HUES6 (cell line): ENCODE measurements around the gene FBXW2.

Experiments
- H3K27ac ChIP-seq: 2 replicates; pipeline ENCODE4 v1.7.0; 2013; ENCODE audit warnings: low read depth, mild to moderate bottlenecking, low read length, inconsistent platforms
- H3K27me3 ChIP-seq: 2 replicates; pipeline ENCODE4 v1.6.1; 2013; ENCODE audit warnings: low read length; ENCODE audit not compliant: control insufficient read depth, insufficient read depth
- H3K36me3 ChIP-seq: 2 replicates; pipeline ENCODE4 v1.6.1; 2013; ENCODE audit warnings: low read length; ENCODE audit not compliant: control insufficient read depth, insufficient read depth
- H3K4me1 ChIP-seq: 2 replicates; pipeline ENCODE4 v1.6.1; 2013; ENCODE audit warnings: low read length; ENCODE audit not compliant: control insufficient read depth, insufficient read depth
- H3K4me3 ChIP-seq: 2 replicates; pipeline ENCODE4 v1.5.1; 2013; ENCODE audit warnings: low read depth, low read length
- H3K9ac ChIP-seq: one replicate; pipeline ENCODE4 v1.6.1; 2013; ENCODE audit warnings: mild to moderate bottlenecking, low read length
- H3K9me3 ChIP-seq: 2 replicates; pipeline ENCODE4 v1.6.1; 2013; ENCODE audit warnings: low read depth, low read length; ENCODE audit not compliant: control insufficient read depth, insufficient read depth

FBXW2 gene

GRCh38 chr9:120729791-120730241 lies 63.4 kb downstream of the FBXW2 start:
- Histone ChIP-seq H3K4me3 (no peak overlapping the region), H3K27ac (no peak overlapping the region), H3K9ac (no peak overlapping the region), H3K4me1 (peaks cover 3% of the 10 kb centered on the region; the same call in 1 of the 2 replicates), H3K9me3 (no peaks in the 10 kb centered on the region), H3K27me3 (no peaks in the 10 kb centered on the region), H3K36me3 (no peaks in the 10 kb centered on the region)

DNA sequence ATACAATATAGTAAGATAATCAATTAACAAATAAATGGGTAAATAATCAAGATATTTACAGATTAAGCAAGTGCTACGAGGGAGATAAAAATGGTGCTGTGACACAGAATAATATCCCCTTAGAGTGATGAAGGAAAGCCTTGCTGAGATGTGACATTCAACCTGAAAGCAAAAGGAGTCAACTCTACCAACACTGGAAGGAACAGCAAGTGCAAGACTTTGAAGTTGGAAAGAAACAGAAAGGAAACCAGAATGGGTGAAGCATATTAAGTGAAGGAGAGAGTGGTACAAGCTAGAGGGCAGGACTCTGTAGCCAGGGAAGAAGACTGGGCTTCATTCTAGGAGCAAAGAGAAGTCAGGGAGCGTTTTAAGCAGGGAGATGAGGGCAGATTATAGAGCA lies 66.7 kb downstream of the FBXW2 start:
- no peaks in the 10 kb centered on the region for H3K36me3 ChIP-seq
- H3K27ac ChIP-seq: no peak overlapping the region
- peaks cover 3% of the 10 kb centered on the region; the same call in 1 of the 2 replicates for H3K4me1 ChIP-seq
- H3K4me3 ChIP-seq: no peak overlapping the region
- H3K9me3 ChIP-seq: no peaks in the 10 kb centered on the region
- H3K27me3 ChIP-seq: 0 out of 2 replicates have a peak, but pooled peaks cover 2% of the 10 kb centered on the region
- no peak overlapping the region for H3K9ac ChIP-seq

GRCh38 chr9:120725907-120726306 lies 67.3 kb downstream of the FBXW2 start:
- Histone ChIP-seq H3K27ac (no peak overlapping the region), H3K4me1 (peaks cover 3% of the 10 kb centered on the region; the same call in 1 of the 2 replicates), H3K36me3 (no peaks in the 10 kb centered on the region), H3K27me3 (0 out of 2 replicates have a peak, but pooled peaks cover 2% of the 10 kb centered on the region), H3K4me3 (no peak overlapping the region), H3K9ac (no peak overlapping the region), H3K9me3 (no peaks in the 10 kb centered on the region)

DNA sequence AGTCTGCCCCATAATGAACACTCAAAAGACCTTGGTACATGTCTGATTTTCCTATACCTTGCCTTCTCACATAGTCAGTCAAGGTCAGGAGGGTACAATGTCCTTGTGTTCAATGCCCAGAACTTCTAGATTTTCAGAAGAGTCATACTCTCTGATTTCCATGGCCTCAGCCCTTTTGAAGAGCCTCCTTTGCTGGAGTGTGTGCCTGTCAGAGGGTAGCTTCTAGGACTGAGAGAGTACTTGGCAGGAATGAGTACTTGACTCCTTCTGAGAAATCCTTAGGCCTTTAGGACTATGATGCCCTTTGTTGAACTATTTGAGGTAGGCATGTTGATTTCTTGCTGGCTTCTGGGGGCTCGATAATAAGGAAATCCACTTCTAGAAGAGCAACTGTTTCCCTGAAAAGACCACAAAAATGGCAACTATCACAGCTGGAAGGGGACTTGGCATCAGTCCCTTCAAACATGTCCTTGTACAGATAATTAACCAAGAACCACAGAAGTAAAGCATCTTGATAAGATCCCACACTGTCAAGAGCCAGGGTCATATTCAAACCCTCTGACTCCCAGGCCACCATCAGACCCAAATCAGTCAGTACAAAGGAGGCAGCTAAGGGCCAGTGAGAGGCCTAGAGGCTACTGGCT lies 68.3 kb downstream of the FBXW2 start:
- Histone ChIP-seq H3K9me3 (no peaks in the 10 kb centered on the region), H3K9ac (no peak overlapping the region), H3K27me3 (0 out of 2 replicates have a peak, but pooled peaks cover 2% of the 10 kb centered on the region), H3K4me3 (no peak overlapping the region), H3K27ac (no peak overlapping the region), H3K4me1 (no peaks in the 10 kb centered on the region), H3K36me3 (no peaks in the 10 kb centered on the region)

- Histone ChIP-seq H3K27me3 (0 out of 2 replicates have a peak, but pooled peaks cover 2% of the 10 kb centered on the region), H3K9ac (no peak overlapping the region), H3K36me3 (no peaks in the 10 kb centered on the region), H3K4me3 (no peak overlapping the region), H3K9me3 (no peaks in the 10 kb centered on the region), H3K27ac (no peak overlapping the region), H3K4me1 (no peaks in the 10 kb centered on the region)
These were observed 69.7 kb downstream of the FBXW2 start for GRCh38 chr9:120723565-120723964.

DNA sequence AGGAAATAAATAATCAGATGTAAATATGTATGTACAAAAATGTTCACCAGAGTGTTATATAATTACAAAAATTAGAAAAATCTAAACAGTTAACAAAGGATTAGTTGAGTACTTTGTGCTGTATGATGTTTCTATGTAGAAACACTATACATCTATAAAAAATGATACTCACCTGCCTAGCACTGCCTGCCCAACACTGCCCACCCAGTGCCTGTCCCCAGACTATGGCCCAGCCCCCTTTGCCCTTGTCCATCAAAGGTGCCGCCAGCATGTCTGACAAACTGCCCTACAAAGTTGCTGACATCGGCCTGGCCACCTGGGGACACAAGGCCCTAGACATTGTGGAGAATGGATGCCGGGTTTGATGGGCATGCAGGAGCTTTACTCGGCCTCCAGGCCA lies 72.8 kb downstream of the FBXW2 start:
- Histone ChIP-seq H3K27ac (no peak overlapping the region), H3K9me3 (no peaks in the 10 kb centered on the region), H3K36me3 (no peaks in the 10 kb centered on the region), H3K9ac (no peak overlapping the region), H3K4me3 (no peak overlapping the region), H3K4me1 (0 out of 2 replicates have a peak, but pooled peaks cover 5% of the 10 kb centered on the region), H3K27me3 (0 out of 2 replicates have a peak, but pooled peaks cover 2% of the 10 kb centered on the region)

DNA sequence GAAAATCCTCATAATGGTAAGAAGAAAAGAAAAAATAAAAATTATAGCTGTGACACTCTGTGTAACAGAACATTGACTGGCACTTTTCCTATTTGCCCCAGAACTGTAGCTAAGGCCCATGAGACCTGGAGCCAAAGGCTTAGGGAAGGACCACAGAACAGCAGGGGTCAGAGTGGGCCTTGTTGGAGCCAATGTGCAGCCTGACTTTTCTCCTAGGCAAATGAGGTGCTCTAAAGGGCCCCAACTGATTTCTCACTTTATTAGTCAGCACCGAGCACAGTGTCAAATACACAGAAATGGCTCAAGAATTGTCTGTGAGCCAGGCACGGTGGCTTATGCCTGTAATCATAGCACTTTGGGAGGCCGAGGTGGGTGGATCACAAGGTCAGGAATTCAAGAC lies 74.9 kb downstream of the FBXW2 start:
- Histone ChIP-seq H3K27ac (no peak overlapping the region), H3K9ac (no peak overlapping the region)

GRCh38 chr9:120717176-120717575 lies 76.0 kb downstream of the FBXW2 start:
- Histone ChIP-seq H3K27ac (no peak overlapping the region), H3K9ac (no peak overlapping the region), H3K27me3 (peaks cover 18% of the 10 kb centered on the region), H3K4me3 (no peak overlapping the region), H3K36me3 (no peaks in the 10 kb centered on the region), H3K4me1 (peaks cover 13% of the 10 kb centered on the region; the same call in 1 of the 2 replicates), H3K9me3 (no peaks in the 10 kb centered on the region)

More for the DNA sequence above, 74.9 kb downstream of the FBXW2 start:
- no peaks in the 10 kb centered on the region for H3K9me3 ChIP-seq
- H3K27me3 ChIP-seq: peaks cover 7% of the 10 kb centered on the region
- no peak overlapping the region for H3K4me3 ChIP-seq
- no peaks in the 10 kb centered on the region for H3K36me3 ChIP-seq
- H3K4me1 ChIP-seq: 0 out of 2 replicates have a peak, but pooled peaks cover 8% of the 10 kb centered on the region

GRCh38 chr9:120716483-120716882 lies 76.7 kb downstream of the FBXW2 start:
- H3K9ac ChIP-seq: no peak overlapping the region
- H3K9me3 ChIP-seq: no peaks in the 10 kb centered on the region
- no peak overlapping the region for H3K27ac ChIP-seq
- no peaks in the 10 kb centered on the region for H3K36me3 ChIP-seq
- H3K4me3 ChIP-seq: no peak overlapping the region
- peaks cover 24% of the 10 kb centered on the region for H3K27me3 ChIP-seq
- peaks cover 13% of the 10 kb centered on the region; the same call in 1 of the 2 replicates for H3K4me1 ChIP-seq

- peaks cover 13% of the 10 kb centered on the region; the same call in 1 of the 2 replicates for H3K4me1 ChIP-seq
- H3K36me3 ChIP-seq: no peaks in the 10 kb centered on the region
- H3K9ac ChIP-seq: no peak overlapping the region
- peaks cover 24% of the 10 kb centered on the region for H3K27me3 ChIP-seq
- H3K27ac ChIP-seq: no peak overlapping the region
- no peaks in the 10 kb centered on the region for H3K9me3 ChIP-seq
- peak overlapping the region; percentile 82 for H3K4me3 ChIP-seq
These were observed 77.8 kb downstream of the FBXW2 start for GRCh38 chr9:120715389-120715924.

GRCh38 chr9:120714846-120715388 lies 78.3 kb downstream of the FBXW2 start:
- Histone ChIP-seq H3K9ac (peak overlapping the region; percentile 84), H3K27me3 (peaks cover 24% of the 10 kb centered on the region), H3K36me3 (no peaks in the 10 kb centered on the region), H3K4me1 (peaks cover 13% of the 10 kb centered on the region; the same call in 1 of the 2 replicates), H3K27ac (peak overlapping the region; percentile 76), H3K4me3 (peak overlapping the region; percentile 82), H3K9me3 (no peaks in the 10 kb centered on the region)
